ENCODE results near the gene ATG7.

DNA sequence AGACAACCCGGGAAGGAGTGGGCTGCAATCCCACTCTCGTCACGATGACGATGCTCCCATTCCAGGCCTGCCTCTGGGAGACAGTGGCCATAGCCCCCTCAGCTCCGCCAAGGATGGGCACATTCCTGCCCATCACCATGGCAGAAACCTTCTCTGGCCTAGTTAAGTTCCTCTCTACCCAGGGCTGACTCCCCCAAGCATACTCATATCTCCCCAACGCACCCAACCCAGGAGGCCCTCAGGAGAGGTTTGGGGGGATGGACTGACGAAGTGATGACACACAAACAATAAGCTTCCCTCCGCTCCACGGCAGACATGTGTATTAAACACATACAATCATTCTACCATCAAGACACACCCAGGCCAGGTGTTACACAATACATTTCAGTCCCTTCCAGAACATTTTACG, 311.4 kb downstream of the ATG7 start:
- no peak for TF ChIP-seq POLR2A (IDR thresholded peaks at IDR 0.05)
- TF ChIP-seq, protein P1, sequence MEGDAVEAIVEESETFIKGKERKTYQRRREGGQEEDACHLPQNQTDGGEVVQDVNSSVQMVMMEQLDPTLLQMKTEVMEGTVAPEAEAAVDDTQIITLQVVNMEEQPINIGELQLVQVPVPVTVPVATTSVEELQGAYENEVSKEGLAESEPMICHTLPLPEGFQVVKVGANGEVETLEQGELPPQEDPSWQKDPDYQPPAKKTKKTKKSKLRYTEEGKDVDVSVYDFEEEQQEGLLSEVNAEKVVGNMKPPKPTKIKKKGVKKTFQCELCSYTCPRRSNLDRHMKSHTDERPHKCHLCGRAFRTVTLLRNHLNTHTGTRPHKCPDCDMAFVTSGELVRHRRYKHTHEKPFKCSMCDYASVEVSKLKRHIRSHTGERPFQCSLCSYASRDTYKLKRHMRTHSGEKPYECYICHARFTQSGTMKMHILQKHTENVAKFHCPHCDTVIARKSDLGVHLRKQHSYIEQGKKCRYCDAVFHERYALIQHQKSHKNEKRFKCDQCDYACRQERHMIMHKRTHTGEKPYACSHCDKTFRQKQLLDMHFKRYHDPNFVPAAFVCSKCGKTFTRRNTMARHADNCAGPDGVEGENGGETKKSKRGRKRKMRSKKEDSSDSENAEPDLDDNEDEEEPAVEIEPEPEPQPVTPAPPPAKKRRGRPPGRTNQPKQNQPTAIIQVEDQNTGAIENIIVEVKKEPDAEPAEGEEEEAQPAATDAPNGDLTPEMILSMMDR (IDR thresholded peaks at IDR 0.05), result no peak
